Thyroid gland (tissue), 4 donors: ENCODE measurements around the gene RAB31.

Experiments
- POLR2A ChIP-seq, 2 donors: fragments of 450-650 bp; IDR thresholded peaks; one replicate each; pipeline ENCODE4 v1.6.1; 2017; ENCODE audit warnings: antibody characterized with exemption in 2 of 2, mild to moderate bottlenecking in 2 of 2, moderate library complexity in 1 of 2
- TF ChIP-seq, protein P1 (sequence below), 6 experiments: fragments of 200-600 bp in 3 of 6; fragments of 450-650 bp in 3 of 6; sonication (generic) in 3 of 6; IDR thresholded peaks; one replicate each; pipeline ENCODE4 v1.5.1; 2016 to 2019; ENCODE audit warnings: antibody characterized with exemption in 6 of 6, mild to moderate bottlenecking in 2 of 6, inconsistent platforms in 1 of 6, moderate library complexity in 1 of 6

DNA sequence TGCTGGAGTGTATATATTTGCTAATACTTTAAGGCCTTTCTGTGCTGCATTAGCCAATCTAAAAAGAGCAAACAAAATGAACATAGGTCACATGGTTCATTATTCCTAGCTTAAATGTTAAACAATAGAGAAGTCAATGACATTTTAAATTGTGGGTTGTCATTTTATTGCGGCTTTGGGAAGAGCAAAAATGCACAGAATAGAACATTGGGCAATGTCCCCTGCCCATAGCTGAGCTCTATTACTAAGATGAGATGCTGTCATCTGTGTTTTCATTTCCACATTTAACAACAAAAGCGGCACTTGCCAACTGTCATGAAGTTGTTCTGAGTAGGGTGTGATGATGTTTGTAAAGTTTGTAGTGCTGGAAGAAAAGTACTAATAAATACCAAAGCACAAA is 202.6 kb downstream of the RAB31 start:
- TF ChIP-seq, protein P1, sequence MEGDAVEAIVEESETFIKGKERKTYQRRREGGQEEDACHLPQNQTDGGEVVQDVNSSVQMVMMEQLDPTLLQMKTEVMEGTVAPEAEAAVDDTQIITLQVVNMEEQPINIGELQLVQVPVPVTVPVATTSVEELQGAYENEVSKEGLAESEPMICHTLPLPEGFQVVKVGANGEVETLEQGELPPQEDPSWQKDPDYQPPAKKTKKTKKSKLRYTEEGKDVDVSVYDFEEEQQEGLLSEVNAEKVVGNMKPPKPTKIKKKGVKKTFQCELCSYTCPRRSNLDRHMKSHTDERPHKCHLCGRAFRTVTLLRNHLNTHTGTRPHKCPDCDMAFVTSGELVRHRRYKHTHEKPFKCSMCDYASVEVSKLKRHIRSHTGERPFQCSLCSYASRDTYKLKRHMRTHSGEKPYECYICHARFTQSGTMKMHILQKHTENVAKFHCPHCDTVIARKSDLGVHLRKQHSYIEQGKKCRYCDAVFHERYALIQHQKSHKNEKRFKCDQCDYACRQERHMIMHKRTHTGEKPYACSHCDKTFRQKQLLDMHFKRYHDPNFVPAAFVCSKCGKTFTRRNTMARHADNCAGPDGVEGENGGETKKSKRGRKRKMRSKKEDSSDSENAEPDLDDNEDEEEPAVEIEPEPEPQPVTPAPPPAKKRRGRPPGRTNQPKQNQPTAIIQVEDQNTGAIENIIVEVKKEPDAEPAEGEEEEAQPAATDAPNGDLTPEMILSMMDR (IDR thresholded peaks at IDR 0.05), result no peak
- TF ChIP-seq POLR2A (IDR thresholded peaks at IDR 0.05), result no peak
